Parathyroid adenoma (tissue), 2 donors: ENCODE data around the gene COL12A1.
A peak's percentile ranks its signal among the peaks of the same experiment; 100 is the strongest.

Source experiments
- H2AFZ ChIP-seq: fragments of 300-600 bp; sonication (generic); one replicate; pipeline ENCODE4 v1.7.0; 2017; ENCODE audit warnings: antibody characterized with exemption, mild to moderate bottlenecking
- H3K27ac ChIP-seq: fragments of 300-600 bp; sonication (generic); one replicate; pipeline ENCODE4 v1.7.0; 2017
- H3K27me3 ChIP-seq: fragments of 300-600 bp; sonication (generic); one replicate; pipeline ENCODE4 v1.7.0; 2017; ENCODE audit warnings: low read length; ENCODE audit not compliant: control insufficient read depth, insufficient read depth
- H3K36me3 ChIP-seq: fragments of 300-600 bp; sonication (generic); one replicate; pipeline ENCODE4 v1.7.0; 2017; ENCODE audit warnings: low read length; ENCODE audit not compliant: control insufficient read depth, insufficient read depth
- H3K4me1 ChIP-seq: fragments of 300-600 bp; sonication (generic); one replicate; pipeline ENCODE4 v1.7.0; 2017; ENCODE audit warnings: control low read depth
- H3K4me2 ChIP-seq: fragments of 300-600 bp; sonication (generic); one replicate; pipeline ENCODE4 v1.7.0; 2017; ENCODE audit warnings: low read length
- H3K4me3 ChIP-seq: fragments of 300-600 bp; sonication (generic); one replicate; pipeline ENCODE4 v1.7.0; 2017; ENCODE audit warnings: low read depth, low read length
- H3K79me2 ChIP-seq: fragments of 300-600 bp; sonication (generic); one replicate; pipeline ENCODE4 v1.7.0; 2017; ENCODE audit warnings: control low read depth
- H3K9ac ChIP-seq: fragments of 300-600 bp; sonication (generic); one replicate; pipeline ENCODE4 v1.7.0; 2017; ENCODE audit warnings: mild to moderate bottlenecking
- H3K9me3 ChIP-seq: fragments of 300-600 bp; sonication (generic); one replicate; pipeline ENCODE4 v1.7.0; 2017; ENCODE audit warnings: low read length; ENCODE audit not compliant: control insufficient read depth
- TF ChIP-seq, protein P1 (sequence below): fragments of 300-600 bp; sonication (generic); IDR thresholded peaks from one replicate; pipeline ENCODE4 v1.7.0; 2017; ENCODE audit warnings: antibody characterized with exemption, mild to moderate bottlenecking
- donor health status: primary hyperparathyroidism.

Gene COL12A1

DNA sequence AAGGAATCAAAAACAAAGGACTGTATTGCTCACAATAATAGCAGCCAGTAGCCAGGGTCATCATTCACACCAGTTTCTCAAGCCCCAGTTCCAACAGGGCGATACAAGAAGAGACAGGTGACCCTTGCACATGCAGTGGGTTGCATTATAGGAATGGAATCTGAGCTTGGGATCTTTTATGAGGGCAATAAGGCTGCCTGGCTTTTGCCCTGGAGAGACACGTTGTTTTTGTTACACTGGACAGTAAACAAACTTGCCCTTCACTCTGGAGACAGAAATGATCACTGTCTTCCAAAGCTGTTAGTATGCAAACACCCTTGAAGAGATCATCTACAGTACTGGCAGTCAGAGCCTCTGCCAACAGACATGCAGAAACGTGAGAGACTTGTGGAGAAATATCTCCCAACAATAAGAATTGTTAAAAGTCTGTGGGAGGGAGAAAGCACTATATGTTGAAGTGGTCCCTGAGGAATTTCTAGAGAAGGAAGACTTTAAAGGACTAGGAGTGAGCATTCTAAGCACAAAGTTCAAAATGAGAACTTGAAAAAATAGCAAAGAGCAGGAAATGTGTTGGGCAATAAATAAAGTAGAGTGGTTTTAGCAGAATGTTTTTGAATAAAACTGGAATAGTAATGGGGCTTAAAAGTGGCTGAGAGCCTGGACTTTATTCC lies 6.2 kb upstream of the COL12A1 start:
- H3K27ac ChIP-seq = no peak overlapping the region

DNA sequence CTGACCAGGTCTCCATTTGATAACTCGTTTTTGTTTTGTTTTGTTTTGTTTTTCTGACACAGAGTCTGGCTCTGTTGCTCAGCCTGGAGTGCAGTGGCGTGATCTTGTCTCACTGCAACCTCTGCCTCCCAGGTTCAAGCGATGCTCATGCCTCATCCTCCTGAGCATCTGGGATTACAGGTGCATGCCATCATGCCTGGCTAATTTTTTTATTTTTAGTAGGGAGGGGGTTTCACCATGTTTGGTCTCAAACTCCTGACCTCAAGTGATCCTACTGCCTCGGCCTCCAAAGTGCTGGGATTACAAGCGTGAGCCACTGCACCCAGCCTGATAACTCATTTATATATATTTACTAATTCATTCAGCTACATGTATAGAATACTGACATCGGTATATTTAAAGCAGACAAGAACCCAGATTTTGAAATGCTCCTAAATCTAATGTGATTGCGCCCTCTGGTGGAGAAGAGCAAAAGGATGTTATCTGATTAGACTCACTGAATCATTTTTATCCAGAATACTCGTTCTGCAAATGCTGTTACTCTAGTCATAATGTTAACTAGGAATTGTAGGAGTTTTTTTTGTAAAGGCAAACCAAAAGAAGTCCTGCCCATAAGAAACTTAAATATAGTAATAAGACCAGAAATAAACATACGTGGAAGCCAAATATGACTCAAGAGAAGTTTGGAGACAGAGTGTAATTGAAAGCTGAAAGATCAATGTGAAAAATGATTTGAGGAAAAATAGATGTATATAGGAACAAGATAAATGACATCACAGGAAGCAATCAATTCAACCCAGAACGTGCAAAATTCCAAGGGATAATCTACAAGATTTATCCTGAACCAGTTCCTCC lies 5.3 kb upstream of the COL12A1 start:
- H3K4me1 ChIP-seq = peaks cover 3% of the 10 kb centered on the region
- H3K9me3 ChIP-seq = no peaks in the 10 kb centered on the region
- no peak overlapping the region for H3K4me3 ChIP-seq
- no peaks in the 10 kb centered on the region for H3K36me3 ChIP-seq
- TF ChIP-seq, protein P1, sequence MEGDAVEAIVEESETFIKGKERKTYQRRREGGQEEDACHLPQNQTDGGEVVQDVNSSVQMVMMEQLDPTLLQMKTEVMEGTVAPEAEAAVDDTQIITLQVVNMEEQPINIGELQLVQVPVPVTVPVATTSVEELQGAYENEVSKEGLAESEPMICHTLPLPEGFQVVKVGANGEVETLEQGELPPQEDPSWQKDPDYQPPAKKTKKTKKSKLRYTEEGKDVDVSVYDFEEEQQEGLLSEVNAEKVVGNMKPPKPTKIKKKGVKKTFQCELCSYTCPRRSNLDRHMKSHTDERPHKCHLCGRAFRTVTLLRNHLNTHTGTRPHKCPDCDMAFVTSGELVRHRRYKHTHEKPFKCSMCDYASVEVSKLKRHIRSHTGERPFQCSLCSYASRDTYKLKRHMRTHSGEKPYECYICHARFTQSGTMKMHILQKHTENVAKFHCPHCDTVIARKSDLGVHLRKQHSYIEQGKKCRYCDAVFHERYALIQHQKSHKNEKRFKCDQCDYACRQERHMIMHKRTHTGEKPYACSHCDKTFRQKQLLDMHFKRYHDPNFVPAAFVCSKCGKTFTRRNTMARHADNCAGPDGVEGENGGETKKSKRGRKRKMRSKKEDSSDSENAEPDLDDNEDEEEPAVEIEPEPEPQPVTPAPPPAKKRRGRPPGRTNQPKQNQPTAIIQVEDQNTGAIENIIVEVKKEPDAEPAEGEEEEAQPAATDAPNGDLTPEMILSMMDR = peak; percentile 77
- H3K79me2 ChIP-seq = no peaks in the 10 kb centered on the region
- H3K4me2 ChIP-seq = no peak overlapping the region
- peaks cover 10% of the 10 kb centered on the region for H3K27me3 ChIP-seq
- no peak overlapping the region for H2AFZ ChIP-seq
- H3K27ac ChIP-seq = no peak overlapping the region
- no peak overlapping the region for H3K9ac ChIP-seq

More for the DNA sequence above, 6.2 kb upstream of the COL12A1 start:
- Histone ChIP-seq H3K9me3 (no peaks in the 10 kb centered on the region), H3K4me2 (no peak overlapping the region), H3K27me3 (peaks cover 6% of the 10 kb centered on the region), H3K36me3 (no peaks in the 10 kb centered on the region), H3K79me2 (no peaks in the 10 kb centered on the region), H3K9ac (no peak overlapping the region), H3K4me1 (no peaks in the 10 kb centered on the region), H2AFZ (no peak overlapping the region), H3K4me3 (no peak overlapping the region)
- TF ChIP-seq, protein P1 = no peak

DNA sequence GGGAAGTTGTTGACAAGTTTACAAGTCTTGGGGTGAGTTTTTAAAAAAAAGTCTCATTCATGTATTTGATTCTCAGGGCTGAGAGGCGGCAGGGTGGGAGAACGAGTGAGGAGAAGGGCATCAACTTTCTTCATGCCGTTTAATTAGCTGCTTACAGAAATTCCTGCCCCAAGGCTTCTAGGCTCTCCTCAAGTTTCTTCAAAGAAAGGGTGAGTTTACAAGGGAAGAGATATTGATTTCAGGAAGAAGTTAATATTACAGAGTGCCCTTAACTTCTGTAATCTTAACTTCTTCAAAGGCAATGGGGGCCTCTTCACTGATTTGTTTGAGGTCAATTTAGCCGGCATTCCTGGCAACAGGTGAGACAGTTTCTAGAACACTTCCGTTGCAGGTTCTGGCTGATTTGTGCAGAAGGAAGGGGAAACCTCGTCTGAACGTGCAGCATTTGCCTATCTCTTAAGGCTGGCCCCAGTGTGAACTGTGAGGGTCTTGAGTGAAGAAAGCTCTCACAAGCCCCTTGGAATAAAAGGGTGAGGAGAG lies 3.4 kb upstream of the COL12A1 start:
- Histone ChIP-seq H3K4me1 (peaks cover 3% of the 10 kb centered on the region), H3K27ac (no peak overlapping the region), H3K36me3 (no peaks in the 10 kb centered on the region), H2AFZ (no peak overlapping the region), H3K9ac (no peak overlapping the region), H3K9me3 (no peaks in the 10 kb centered on the region), H3K27me3 (peaks cover 10% of the 10 kb centered on the region), H3K4me2 (no peak overlapping the region), H3K79me2 (no peaks in the 10 kb centered on the region), H3K4me3 (no peak overlapping the region)
- TF ChIP-seq, protein P1 = no peak

DNA sequence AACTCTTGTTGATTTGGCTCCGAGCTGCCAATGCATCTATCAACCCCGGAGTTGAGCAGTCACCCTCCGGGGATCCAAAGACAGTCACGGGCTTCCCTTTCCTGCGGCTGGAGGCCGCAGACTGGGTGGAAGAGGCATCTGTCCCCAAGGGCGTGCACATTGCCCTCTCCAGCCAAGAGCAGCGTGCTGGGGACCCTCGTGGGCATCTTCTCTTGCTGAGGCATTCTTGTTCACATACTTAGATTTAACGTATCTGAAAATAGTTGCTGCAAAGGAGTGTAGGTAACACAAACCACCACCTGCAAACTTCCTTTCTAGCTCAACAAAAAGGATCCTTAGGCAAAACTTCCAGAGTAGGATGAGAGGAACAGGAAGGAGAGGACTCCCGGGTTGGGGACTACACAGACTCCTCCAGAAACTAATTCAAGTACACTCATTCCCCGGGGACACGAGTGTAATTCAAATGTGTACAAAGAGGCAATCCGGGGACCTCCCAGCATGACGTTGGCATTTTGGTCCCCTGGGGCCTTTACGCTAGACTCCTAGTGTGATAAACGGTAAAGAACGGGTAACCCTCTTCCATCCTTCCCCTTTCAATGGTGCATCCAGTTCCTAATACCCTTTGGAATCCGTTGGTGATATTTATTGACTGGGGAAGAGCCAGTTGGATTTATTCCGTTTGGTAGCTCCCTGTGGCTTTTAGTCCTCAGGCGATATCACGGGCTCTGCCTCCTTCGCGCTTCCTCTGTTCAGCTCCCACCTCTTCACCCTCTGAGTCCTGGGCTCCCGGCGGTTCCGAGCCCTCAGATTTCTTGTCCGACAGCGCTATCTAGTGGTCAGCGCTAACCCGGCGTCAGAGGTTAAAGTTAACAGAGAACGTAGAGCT lies 2.7 kb upstream of the COL12A1 start:
- Histone ChIP-seq H3K27me3 (peaks cover 10% of the 10 kb centered on the region), H3K4me1 (peaks cover 3% of the 10 kb centered on the region), H3K9ac (no peak overlapping the region), H3K4me2 (peak overlapping the region; percentile 50), H3K9me3 (no peaks in the 10 kb centered on the region), H3K4me3 (no peak overlapping the region), H3K27ac (no peak overlapping the region), H3K79me2 (no peaks in the 10 kb centered on the region), H2AFZ (peak overlapping the region; percentile 16), H3K36me3 (no peaks in the 10 kb centered on the region)
- TF ChIP-seq, protein P1 = peak; percentile 89
